Keratinocyte (primary cell): ENCODE results near the gene RPS2. TPM values are rescaled to one million over a fixed set of nuclear protein-coding genes. Genes with fewer than 3 reads are reported as not detected.

Experiments
- DNase-seq: peaks from one replicate; pipeline ENCODE4 v3.0.0-alpha.2; 2011; ENCODE audit warnings: low read depth, missing footprints, low spot score
- FAIRE-seq: peaks from 2 replicates; lab custom pipeline; 2011; peaks lifted over from hg19 to GRCh38; lab: Jason Lieb, UNC
- H2AFZ ChIP-seq: 2 replicates; pipeline ENCODE4 v1.6.0; 2012; ENCODE audit warnings: low read length, control low read depth, inconsistent platforms; ENCODE audit not compliant: control insufficient read depth
- H3K27ac ChIP-seq: 2 replicates; pipeline ENCODE4 v1.5.1; 2011; ENCODE audit warnings: low read length; ENCODE audit not compliant: control insufficient read depth, insufficient read depth
- H3K27me3 ChIP-seq: 3 replicates; pipeline ENCODE4 v1.6.0; 2011; ENCODE audit warnings: low read length; ENCODE audit not compliant: control insufficient read depth, insufficient read depth; ENCODE audit errors: extremely low read depth
- H3K36me3 ChIP-seq, 2 experiments: 2 replicates in 1 of 2; 3 replicates in 1 of 2; pipeline ENCODE4 v1.5.1; 2011; ENCODE audit warnings: low read length in 2 of 2, mild to moderate bottlenecking in 1 of 2; ENCODE audit not compliant: control insufficient read depth in 2 of 2, insufficient read depth in 2 of 2; ENCODE audit errors: extremely low read depth in 1 of 2
- H3K4me1 ChIP-seq: 3 replicates; pipeline ENCODE4 v1.5.1; 2011; ENCODE audit warnings: low read length; ENCODE audit not compliant: control insufficient read depth, insufficient read depth; ENCODE audit errors: extremely low read depth
- H3K4me2 ChIP-seq: 3 replicates; pipeline ENCODE4 v1.6.0; 2011; ENCODE audit warnings: low read depth, low read length; ENCODE audit not compliant: control insufficient read depth, insufficient read depth; ENCODE audit errors: extremely low read depth
- H3K4me3 ChIP-seq, 3 experiments: fragments of 200-600 bp in 1 of 3; sonication (generic) in 1 of 3; 2 replicates in 2 of 3; 3 replicates in 1 of 3; pipeline ENCODE4 v1.5.1; 2011 to 2016; ENCODE audit warnings: low read length in 3 of 3, mild to moderate bottlenecking in 3 of 3, control low read depth in 2 of 3, inconsistent platforms in 1 of 3, low read depth in 1 of 3, mixed read lengths in 1 of 3, mixed run types in 1 of 3, moderate library complexity in 1 of 3; ENCODE audit not compliant: control insufficient read depth in 2 of 3, insufficient read depth in 2 of 3; ENCODE audit errors: extremely low read depth in 1 of 3
- H3K79me2 ChIP-seq: 2 replicates; pipeline ENCODE4 v1.6.0; 2012; ENCODE audit warnings: low read length; ENCODE audit not compliant: control insufficient read depth, insufficient read depth
- H3K9ac ChIP-seq: 3 replicates; pipeline ENCODE4 v1.6.0; 2011; ENCODE audit warnings: low read length; ENCODE audit not compliant: control insufficient read depth, insufficient read depth; ENCODE audit errors: extremely low read depth
- H3K9me1 ChIP-seq: 3 replicates; pipeline ENCODE4 v1.6.0; 2011; ENCODE audit warnings: low read length; ENCODE audit not compliant: control insufficient read depth, insufficient read depth; ENCODE audit errors: extremely low read depth
- H3K9me3 ChIP-seq: 2 replicates; pipeline ENCODE4 v1.5.1; 2012; ENCODE audit warnings: low read depth, low read length; ENCODE audit not compliant: control insufficient read depth
- H4K20me1 ChIP-seq: 3 replicates; pipeline ENCODE4 v1.6.0; 2011; ENCODE audit warnings: low read length; ENCODE audit not compliant: control insufficient read depth, insufficient read depth; ENCODE audit errors: extremely low read depth
- EZH2 ChIP-seq: IDR thresholded peaks from one replicate; pipeline ENCODE4 v1.6.1; 2012; ENCODE audit warnings: inconsistent platforms, mild to moderate bottlenecking, low read length, moderate library complexity
- dilution Hi-C: fragments of 300-500 bp; cut with MboI; formaldehyde crosslinking; loops from one replicate; pipeline ENCODE4 v1.7.0; 2020; ENCODE audit warnings: low sequenced_read_pairs; ENCODE audit not compliant: extremely low pct_ligation_motif_present
- polyA plus RNA-seq, 5 experiments: library from polyadenylated mRNA; depleted of rRNA in 3 of 5; stranded (reverse) in 3 of 5; stranded (forward) in 1 of 5; unstranded in 1 of 5; fragments of >200 nt; gene quantifications; 1 replicate in 1 of 5; 2 replicates in 3 of 5; 3 replicates in 1 of 5; pipeline versions ENCODE4 v1.2.1 to v1.2.3, GENCODE V29; 2011 to 2012; ENCODE audit warnings: missing spikeins in 2 of 5, low read depth in 1 of 5, low replicate concordance in 1 of 5
- TF ChIP-seq, protein P1 (sequence below), 3 experiments: IDR thresholded peaks in 1 of 3; conservative IDR thresholded peaks in 1 of 3; optimal IDR thresholded peaks in 1 of 3; 2 replicates in 2 of 3; 3 replicates in 1 of 3; pipeline versions ENCODE3 to v1.5.1; 2011; ENCODE audit warnings: low read length in 3 of 3, mild to moderate bottlenecking in 3 of 3, moderate library complexity in 2 of 3, control low read depth in 1 of 3, inconsistent platforms in 1 of 3; ENCODE audit not compliant: insufficient read depth in 2 of 3; ENCODE audit errors: extremely low read depth in 1 of 3

Gene RPS2
- polyA plus RNA-seq, 1 donor (not counting 4 experiments of a cell fraction or from before 2014, with no cell fraction given): 3,573 TPM

DNA sequence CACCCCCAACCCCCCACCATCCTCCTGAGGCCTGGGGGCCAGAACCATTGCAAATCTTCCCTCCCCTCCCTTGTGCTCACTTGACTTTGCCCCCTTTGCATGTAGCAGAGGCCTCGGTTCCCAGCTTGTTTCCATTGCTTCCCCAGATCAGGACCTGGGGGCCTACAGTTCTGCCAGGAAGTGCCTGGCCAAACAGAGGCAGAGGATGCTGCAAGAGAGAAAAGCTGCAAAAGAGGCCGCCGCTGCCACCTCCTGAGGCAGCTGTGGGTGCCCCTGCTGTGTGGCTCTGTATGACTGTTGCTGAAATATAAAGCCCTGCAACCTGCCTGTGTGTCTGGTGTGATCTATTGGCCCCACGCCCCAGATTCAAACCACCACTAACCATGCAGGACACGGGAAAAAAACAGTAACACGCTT is 3.0 kb downstream of the RPS2 start:
- Histone ChIP-seq H3K4me2 (peak overlapping the region; percentile 41), H3K27me3 (no peaks in the 10 kb centered on the region), H3K27ac (no peak overlapping the region), H3K9me1 (peaks cover 3% of the 10 kb centered on the region), H4K20me1 (peaks cover 28% of the 10 kb centered on the region), H3K4me1 (peaks cover 39% of the 10 kb centered on the region), H3K79me2 (peaks cover 58% of the 10 kb centered on the region), H3K36me3 (peaks cover 17 to 31% of the 10 kb centered on the region in 2 experiments), H2AFZ (no peak overlapping the region), H3K9me3 (no peaks in the 10 kb centered on the region), H3K4me3 (peak overlapping the region in 1 of 3 experiments; percentile 32), H3K9ac (no peak overlapping the region)
- FAIRE-seq (no peak), DNase-seq (no peak)
- no peak for TF ChIP-seq EZH2
- TF ChIP-seq, protein P1, sequence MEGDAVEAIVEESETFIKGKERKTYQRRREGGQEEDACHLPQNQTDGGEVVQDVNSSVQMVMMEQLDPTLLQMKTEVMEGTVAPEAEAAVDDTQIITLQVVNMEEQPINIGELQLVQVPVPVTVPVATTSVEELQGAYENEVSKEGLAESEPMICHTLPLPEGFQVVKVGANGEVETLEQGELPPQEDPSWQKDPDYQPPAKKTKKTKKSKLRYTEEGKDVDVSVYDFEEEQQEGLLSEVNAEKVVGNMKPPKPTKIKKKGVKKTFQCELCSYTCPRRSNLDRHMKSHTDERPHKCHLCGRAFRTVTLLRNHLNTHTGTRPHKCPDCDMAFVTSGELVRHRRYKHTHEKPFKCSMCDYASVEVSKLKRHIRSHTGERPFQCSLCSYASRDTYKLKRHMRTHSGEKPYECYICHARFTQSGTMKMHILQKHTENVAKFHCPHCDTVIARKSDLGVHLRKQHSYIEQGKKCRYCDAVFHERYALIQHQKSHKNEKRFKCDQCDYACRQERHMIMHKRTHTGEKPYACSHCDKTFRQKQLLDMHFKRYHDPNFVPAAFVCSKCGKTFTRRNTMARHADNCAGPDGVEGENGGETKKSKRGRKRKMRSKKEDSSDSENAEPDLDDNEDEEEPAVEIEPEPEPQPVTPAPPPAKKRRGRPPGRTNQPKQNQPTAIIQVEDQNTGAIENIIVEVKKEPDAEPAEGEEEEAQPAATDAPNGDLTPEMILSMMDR (optimal IDR thresholded peaks at IDR 0.05 in 1 of 3, IDR thresholded peaks at IDR 0.05 in 1 of 3, conservative IDR thresholded peaks at IDR 0.05 in 1 of 3; ENCODE audit: extremely low read depth in 1 of 3, insufficient read depth in 2 of 3, low read length in 3 of 3): no peak
- dilution Hi-C loops: no loop called here

DNA sequence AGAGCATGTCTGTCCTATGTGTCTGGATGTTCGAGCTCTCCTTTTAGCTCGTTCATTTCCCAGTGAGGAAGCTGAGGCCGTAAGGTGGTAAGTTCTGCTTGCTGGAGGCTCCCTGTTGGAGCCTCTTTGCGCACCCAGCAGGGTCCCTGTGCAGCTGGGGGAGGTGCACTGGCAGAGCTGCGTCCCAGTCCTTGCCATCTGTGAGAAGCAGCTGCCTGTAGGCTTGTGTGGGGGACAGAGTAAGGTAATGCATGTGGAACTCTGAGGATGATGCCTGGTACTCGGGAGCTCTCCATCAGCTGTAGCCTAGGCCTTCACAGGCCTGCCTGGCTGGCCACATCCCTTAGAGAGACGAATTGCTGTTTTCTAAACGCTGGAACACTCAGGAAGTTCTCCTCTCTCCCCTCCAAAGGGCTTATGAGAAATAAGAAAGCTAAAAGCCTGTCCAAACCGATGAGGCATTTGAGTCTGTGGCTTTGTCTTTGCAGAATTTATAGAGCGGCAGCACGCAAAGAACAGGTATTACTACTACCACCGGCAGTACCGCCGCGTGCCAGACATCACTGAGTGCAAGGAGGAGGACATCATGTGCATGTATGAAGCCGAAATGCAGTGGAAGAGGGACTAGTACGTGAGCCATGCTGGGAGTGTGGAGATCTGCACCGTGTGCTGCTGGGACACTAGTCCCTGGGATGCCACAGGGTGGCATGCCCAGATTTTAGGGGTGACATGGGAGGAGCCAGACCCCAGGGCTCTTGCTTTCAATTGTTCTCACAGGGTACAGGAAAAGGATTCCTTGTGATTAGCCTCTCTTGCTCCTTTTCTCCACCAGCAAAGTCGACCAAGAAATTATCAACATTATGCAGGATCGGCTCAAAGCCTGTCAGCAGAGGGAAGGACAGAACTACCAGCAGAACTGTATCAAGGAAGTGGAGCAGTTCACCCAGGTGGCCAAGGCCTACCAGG is 3.7 kb downstream of the RPS2 start:
- Histone ChIP-seq H3K9me3 (no peaks in the 10 kb centered on the region), H2AFZ (no peak overlapping the region), H3K4me1 (peaks cover 37% of the 10 kb centered on the region), H4K20me1 (peaks cover 28% of the 10 kb centered on the region), H3K36me3 (peaks cover 17 to 30% of the 10 kb centered on the region in 2 experiments), H3K9ac (peak overlapping the region; percentile 88), H3K27ac (peak overlapping the region; percentile 51), H3K79me2 (peaks cover 53% of the 10 kb centered on the region), H3K27me3 (no peaks in the 10 kb centered on the region), H3K9me1 (peaks cover 3% of the 10 kb centered on the region), H3K4me3 (peak overlapping the region; percentile 84 to 91 (median 85)), H3K4me2 (peak overlapping the region; percentile 70)
- TF ChIP-seq EZH2: no peak
- TF ChIP-seq, protein P1 (optimal IDR thresholded peaks at IDR 0.05 in 1 of 3, IDR thresholded peaks at IDR 0.05 in 1 of 3, conservative IDR thresholded peaks at IDR 0.05 in 1 of 3; ENCODE audit: extremely low read depth in 1 of 3, insufficient read depth in 2 of 3, low read length in 3 of 3): no peak
- peak; percentile 66 for FAIRE-seq
- no peak for DNase-seq
- dilution Hi-C loops: no loop called here
